ENCODE measurements around the gene KRT25.

Gene KRT25

DNA sequence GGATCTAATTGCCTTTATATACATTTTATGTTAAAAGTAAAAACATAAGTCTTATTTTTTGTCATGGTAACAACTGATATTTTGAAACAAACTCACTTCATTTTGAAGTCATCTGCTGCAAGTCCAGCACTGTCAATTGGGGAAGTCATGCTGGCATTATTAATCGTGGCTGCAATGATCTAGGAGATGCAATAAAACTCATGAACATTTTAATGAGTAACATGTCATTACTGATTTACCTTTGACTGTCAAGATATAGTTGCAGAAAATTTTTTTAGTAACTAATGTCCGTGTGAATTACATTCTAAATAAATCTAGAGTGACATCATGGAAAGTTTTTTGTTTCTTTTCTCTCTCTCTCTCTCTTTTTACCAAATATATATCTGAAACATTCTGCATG lies 34.2 kb downstream of the KRT25 start:
- ChIA-PET CTCF (no interaction called here), POLR2A (no interaction called here)
- H3K27ac ChIP-seq (ENCODE audit: insufficient read depth in 1 of 2, low read depth in 1 of 2, low read length in 2 of 2, poor library complexity in 1 of 2, severe bottlenecking in 2 of 2) = no peak overlapping the region
- no peaks in the 10 kb centered on the region for H3K36me3 ChIP-seq (ENCODE audit: control insufficient read depth in 4 of 4, insufficient read depth in 4 of 4, low read length in 3 of 4)
- peak in 1 of 3 donors; percentile 14 for DNase-seq
- no peak overlapping the region for H3K4me3 ChIP-seq (ENCODE audit: control insufficient read depth in 1 of 7, extremely low read depth in 1 of 7, insufficient read depth in 4 of 7, low read depth in 2 of 7, low read length in 6 of 7)
- H3K27me3 ChIP-seq (replicated peaks in 2 of 5; ENCODE audit: control insufficient read depth in 4 of 5, insufficient read depth in 5 of 5, low read length in 4 of 5) = peaks cover 4 to 45% (median 13%) of the 10 kb centered on the region in 5 experiments
- no CpG with 5 or more reads among the region's 2 CpGs for WGBS (ENCODE audit: insufficient coverage)
- H3K4me1 ChIP-seq (ENCODE audit: control extremely low read depth in 1 of 4, control insufficient read depth in 4 of 4, insufficient read depth in 4 of 4, low read length in 3 of 4) = no peaks in the 10 kb centered on the region
- H3K9me3 ChIP-seq (ENCODE audit: control extremely low read depth in 1 of 5, control insufficient read depth in 4 of 5, insufficient read depth in 2 of 5, low read depth in 1 of 5, low read length in 4 of 5) = peaks cover 0 to 4% (median 0%) of the 10 kb centered on the region in 5 experiments

DNA sequence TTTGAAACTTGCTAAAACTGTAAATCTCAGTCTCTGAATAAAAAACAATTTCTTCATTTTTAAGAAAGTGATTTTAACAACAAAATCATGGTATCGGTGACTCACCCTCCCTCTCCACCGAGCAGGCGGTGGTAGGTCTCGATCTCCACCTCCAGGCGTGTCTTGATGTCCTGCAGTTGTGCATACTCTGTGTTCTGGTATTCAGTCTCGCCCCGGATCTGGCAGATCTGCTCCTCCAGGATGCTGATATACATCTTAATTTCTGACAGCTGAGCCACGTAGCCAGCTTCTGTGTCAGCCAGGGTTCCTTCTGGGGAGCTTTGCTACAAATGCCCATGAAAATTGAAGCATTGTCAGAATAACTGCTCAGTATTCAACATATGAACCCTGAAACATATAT lies 36.2 kb downstream of the KRT25 start:
- H3K27me3 ChIP-seq (replicated peaks in 2 of 5; ENCODE audit: control insufficient read depth in 4 of 5, insufficient read depth in 5 of 5, low read length in 4 of 5) = peaks cover 6 to 44% (median 12%) of the 10 kb centered on the region in 5 experiments
- H3K27ac ChIP-seq (ENCODE audit: insufficient read depth in 1 of 2, low read depth in 1 of 2, low read length in 2 of 2, poor library complexity in 1 of 2, severe bottlenecking in 2 of 2) = no peak overlapping the region
- no peaks in the 10 kb centered on the region for H3K4me1 ChIP-seq (ENCODE audit: control extremely low read depth in 1 of 4, control insufficient read depth in 4 of 4, insufficient read depth in 4 of 4, low read length in 3 of 4)
- ChIA-PET CTCF (no interaction called here), POLR2A (no interaction called here)
- 75% methylated on average over 8 of the region's 8 CpGs for whole genome bisulfite sequencing (ENCODE audit: insufficient coverage)
- DNase-seq = no peak
- no peaks in the 10 kb centered on the region for H3K36me3 ChIP-seq (ENCODE audit: control insufficient read depth in 4 of 4, insufficient read depth in 4 of 4, low read length in 3 of 4)
- peaks cover 0 to 4% (median 0%) of the 10 kb centered on the region in 5 experiments for H3K9me3 ChIP-seq (ENCODE audit: control extremely low read depth in 1 of 5, control insufficient read depth in 4 of 5, insufficient read depth in 2 of 5, low read depth in 1 of 5, low read length in 4 of 5)
- H3K4me3 ChIP-seq (ENCODE audit: control insufficient read depth in 1 of 7, extremely low read depth in 1 of 7, insufficient read depth in 4 of 7, low read depth in 2 of 7, low read length in 6 of 7) = no peak overlapping the region

DNA sequence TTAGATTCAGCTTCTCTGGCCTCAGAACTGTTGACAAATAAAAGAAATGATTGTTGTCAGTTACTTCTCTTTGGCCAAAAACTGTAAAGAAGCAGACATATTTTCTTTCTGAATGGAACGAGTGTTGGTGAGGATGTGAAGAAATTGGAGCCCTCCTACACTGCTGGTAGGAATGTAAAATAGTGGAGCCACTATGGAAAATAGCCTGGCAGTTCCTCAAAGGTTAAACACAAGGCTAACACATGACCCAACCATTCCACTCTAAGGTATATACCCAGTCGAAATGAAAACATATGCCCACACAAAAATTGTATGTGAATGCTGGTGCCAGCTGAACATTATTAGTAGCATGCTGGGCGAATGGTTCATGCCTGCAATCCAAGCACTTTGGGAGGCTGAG lies 37.4 kb downstream of the KRT25 start:
- POLR2A ChIA-PET = no interaction called here
- CTCF ChIA-PET = no interaction called here
- peaks cover 0 to 4% (median 0%) of the 10 kb centered on the region in 5 experiments for H3K9me3 ChIP-seq (ENCODE audit: control extremely low read depth in 1 of 5, control insufficient read depth in 4 of 5, insufficient read depth in 2 of 5, low read depth in 1 of 5, low read length in 4 of 5)
- no peak overlapping the region for H3K4me3 ChIP-seq (ENCODE audit: control insufficient read depth in 1 of 7, extremely low read depth in 1 of 7, insufficient read depth in 4 of 7, low read depth in 2 of 7, low read length in 6 of 7)
- peaks cover 6 to 33% (median 10%) of the 10 kb centered on the region in 5 experiments for H3K27me3 ChIP-seq (replicated peaks in 2 of 5; ENCODE audit: control insufficient read depth in 4 of 5, insufficient read depth in 5 of 5, low read length in 4 of 5)
- H3K4me1 ChIP-seq (ENCODE audit: control extremely low read depth in 1 of 4, control insufficient read depth in 4 of 4, insufficient read depth in 4 of 4, low read length in 3 of 4) = no peaks in the 10 kb centered on the region
- no peak for DNase-seq
- H3K27ac ChIP-seq (ENCODE audit: insufficient read depth in 1 of 2, low read depth in 1 of 2, low read length in 2 of 2, poor library complexity in 1 of 2, severe bottlenecking in 2 of 2) = no peak overlapping the region
- WGBS (ENCODE audit: insufficient coverage) = 92% methylated on average over 2 of the region's 3 CpGs
- H3K36me3 ChIP-seq (ENCODE audit: control insufficient read depth in 4 of 4, insufficient read depth in 4 of 4, low read length in 3 of 4) = no peaks in the 10 kb centered on the region

DNA sequence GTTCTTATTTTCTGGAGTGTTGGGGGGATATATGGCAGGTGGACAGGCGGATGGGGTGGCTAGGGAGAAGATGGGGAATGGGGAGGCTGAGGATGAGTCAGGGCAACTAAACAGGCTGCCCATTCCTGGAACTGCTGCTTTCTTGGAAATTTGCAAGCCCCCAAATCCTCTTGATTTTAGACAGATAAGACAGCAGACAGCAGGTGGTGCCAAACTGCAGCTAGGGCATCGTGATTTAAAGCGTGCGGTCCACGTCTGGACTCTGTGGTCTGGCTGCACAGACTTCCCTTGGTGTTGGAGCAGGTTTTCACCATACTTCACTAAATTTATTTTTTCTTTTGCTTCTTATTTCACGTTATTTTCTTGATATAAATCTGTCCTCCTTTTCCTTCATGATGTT lies 40.7 kb downstream of the KRT25 start:
- ChIA-PET POLR2A (no interaction called here), CTCF (no interaction called here)
- Histone ChIP-seq H3K27me3 (replicated peaks in 2 of 5; ENCODE audit: control insufficient read depth in 4 of 5, insufficient read depth in 5 of 5, low read length in 4 of 5) (peaks cover 3 to 36% (median 6%) of the 10 kb centered on the region in 5 experiments), H3K27ac (ENCODE audit: insufficient read depth in 1 of 2, low read depth in 1 of 2, low read length in 2 of 2, poor library complexity in 1 of 2, severe bottlenecking in 2 of 2) (no peak overlapping the region), H3K36me3 (ENCODE audit: control insufficient read depth in 4 of 4, insufficient read depth in 4 of 4, low read length in 3 of 4) (no peaks in the 10 kb centered on the region), H3K4me1 (ENCODE audit: control extremely low read depth in 1 of 4, control insufficient read depth in 4 of 4, insufficient read depth in 4 of 4, low read length in 3 of 4) (no peaks in the 10 kb centered on the region), H3K9me3 (ENCODE audit: control extremely low read depth in 1 of 5, control insufficient read depth in 4 of 5, insufficient read depth in 2 of 5, low read depth in 1 of 5, low read length in 4 of 5) (peaks cover 0 to 4% (median 0%) of the 10 kb centered on the region in 5 experiments), H3K4me3 (ENCODE audit: control insufficient read depth in 1 of 7, extremely low read depth in 1 of 7, insufficient read depth in 4 of 7, low read depth in 2 of 7, low read length in 6 of 7) (no peak overlapping the region)
- DNase-seq = no peak
- WGBS (ENCODE audit: insufficient coverage) = 78% methylated on average over 4 of the region's 6 CpGs

DNA sequence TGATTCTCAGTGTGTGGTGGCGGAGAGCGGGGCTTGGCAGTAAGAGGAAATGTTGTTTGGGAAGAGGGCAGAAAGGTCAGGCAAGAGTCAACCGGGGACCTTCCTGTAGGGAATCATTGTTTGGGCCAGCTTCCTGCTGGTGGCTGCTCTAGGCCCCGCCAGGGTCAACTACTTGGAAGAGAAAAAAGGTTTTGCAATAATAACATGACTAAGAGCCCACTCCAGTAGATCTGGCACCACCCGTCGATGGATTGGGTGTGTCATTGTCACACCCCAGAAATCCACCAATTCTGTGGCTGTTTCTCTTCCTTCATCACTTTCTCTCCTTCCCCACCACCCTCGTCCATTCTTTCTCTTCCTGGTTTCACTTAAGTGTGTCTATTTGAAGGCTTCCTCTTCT lies 47.4 kb downstream of the KRT25 start:
- H3K9me3 ChIP-seq (ENCODE audit: control extremely low read depth in 1 of 5, control insufficient read depth in 4 of 5, insufficient read depth in 2 of 5, low read depth in 1 of 5, low read length in 4 of 5) = no peaks in the 10 kb centered on the region
- WGBS (ENCODE audit: insufficient coverage) = 80% methylated on average over 6 of the region's 7 CpGs
- H3K4me1 ChIP-seq (ENCODE audit: control extremely low read depth in 1 of 4, control insufficient read depth in 4 of 4, insufficient read depth in 4 of 4, low read length in 3 of 4) = no peaks in the 10 kb centered on the region
- H3K36me3 ChIP-seq (ENCODE audit: control insufficient read depth in 4 of 4, insufficient read depth in 4 of 4, low read length in 3 of 4) = no peaks in the 10 kb centered on the region
- ChIA-PET CTCF (no interaction called here), POLR2A (no interaction called here)
- H3K27me3 ChIP-seq (replicated peaks in 2 of 5; ENCODE audit: control insufficient read depth in 4 of 5, insufficient read depth in 5 of 5, low read length in 4 of 5) = peaks cover 5 to 43% (median 8%) of the 10 kb centered on the region in 5 experiments
- no peak for DNase-seq
- no peak overlapping the region for H3K4me3 ChIP-seq (ENCODE audit: control insufficient read depth in 1 of 7, extremely low read depth in 1 of 7, insufficient read depth in 4 of 7, low read depth in 2 of 7, low read length in 6 of 7)
- no peak overlapping the region for H3K27ac ChIP-seq (ENCODE audit: insufficient read depth in 1 of 2, low read depth in 1 of 2, low read length in 2 of 2, poor library complexity in 1 of 2, severe bottlenecking in 2 of 2)

DNA sequence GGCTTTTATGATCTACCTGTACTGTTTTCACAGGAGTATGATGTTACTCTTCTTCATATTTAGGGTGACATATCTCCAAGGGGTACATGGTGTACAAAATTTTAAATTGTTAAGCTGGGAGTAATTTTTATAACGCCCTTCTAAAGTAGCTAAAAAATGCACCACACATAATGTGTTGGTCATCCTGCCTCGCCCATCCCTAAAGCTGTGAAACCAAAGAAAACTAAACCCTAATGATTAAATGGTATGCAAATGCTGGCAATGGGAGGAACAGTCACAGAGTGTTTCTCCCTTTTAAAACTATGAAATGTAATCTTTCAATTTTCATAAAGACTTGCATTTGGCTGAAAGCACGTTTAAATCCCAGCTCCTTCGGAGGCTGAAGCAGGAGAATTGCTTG lies 49.5 kb downstream of the KRT25 start:
- Histone ChIP-seq H3K27ac (ENCODE audit: insufficient read depth in 1 of 2, low read depth in 1 of 2, low read length in 2 of 2, poor library complexity in 1 of 2, severe bottlenecking in 2 of 2) (no peak overlapping the region), H3K4me3 (ENCODE audit: control insufficient read depth in 1 of 7, extremely low read depth in 1 of 7, insufficient read depth in 4 of 7, low read depth in 2 of 7, low read length in 6 of 7) (no peak overlapping the region), H3K27me3 (replicated peaks in 2 of 5; ENCODE audit: control insufficient read depth in 4 of 5, insufficient read depth in 5 of 5, low read length in 4 of 5) (peaks cover 5 to 49% (median 14%) of the 10 kb centered on the region in 5 experiments), H3K9me3 (ENCODE audit: control extremely low read depth in 1 of 5, control insufficient read depth in 4 of 5, insufficient read depth in 2 of 5, low read depth in 1 of 5, low read length in 4 of 5) (no peaks in the 10 kb centered on the region), H3K36me3 (ENCODE audit: control insufficient read depth in 4 of 4, insufficient read depth in 4 of 4, low read length in 3 of 4) (no peaks in the 10 kb centered on the region), H3K4me1 (ENCODE audit: control extremely low read depth in 1 of 4, control insufficient read depth in 4 of 4, insufficient read depth in 4 of 4, low read length in 3 of 4) (no peaks in the 10 kb centered on the region)
- no peak for DNase-seq
- POLR2A ChIA-PET = interaction anchor here (0.7 to 1.4 kb wide), 2 partner anchors 10 to 44 kb away, joined by 3 read pairs; no protein-coding TSS in a partner anchor
- 64% methylated on average over 3 of the region's 4 CpGs for WGBS (ENCODE audit: insufficient coverage)
- CTCF ChIA-PET = no interaction called here

DNA sequence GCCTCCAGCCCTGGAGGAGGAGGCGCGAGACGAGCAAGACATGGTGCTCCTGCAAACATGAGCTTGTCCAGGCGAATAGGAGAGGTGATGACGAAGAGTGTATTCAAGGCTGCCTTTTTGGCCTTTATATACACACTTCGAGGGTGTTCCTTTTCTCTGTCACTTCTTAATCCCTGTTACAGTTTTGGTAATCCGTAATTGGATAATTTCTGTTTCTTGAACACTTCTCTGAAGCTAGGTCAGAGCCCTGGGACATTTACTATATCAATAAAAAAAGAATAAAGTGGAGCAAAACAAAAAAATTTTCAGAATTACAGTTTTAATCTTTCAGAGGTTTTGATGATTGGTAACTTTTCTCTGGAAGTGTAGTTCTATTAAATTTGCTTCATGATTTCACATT lies 51.5 kb downstream of the KRT25 start, which contains the start of gene KRT24:
TSS of gene KRT24 (minus strand) at position 101 of the 400 bp plus-strand sequence. CDS start at position 42, 59 bp downstream.
- ChIA-PET POLR2A (no interaction called here), CTCF (no interaction called here)
- WGBS (ENCODE audit: insufficient coverage) = 100% methylated on average over 2 of the region's 7 CpGs
- Histone ChIP-seq H3K27ac (ENCODE audit: insufficient read depth in 1 of 2, low read depth in 1 of 2, low read length in 2 of 2, poor library complexity in 1 of 2, severe bottlenecking in 2 of 2) (no peak within 1 kb of the TSS), H3K27me3 (replicated peaks in 2 of 5; ENCODE audit: control insufficient read depth in 4 of 5, insufficient read depth in 5 of 5, low read length in 4 of 5) (peaks cover 8 to 59% (median 23%) of the 10 kb centered on the region in 5 experiments), H3K4me1 (ENCODE audit: control extremely low read depth in 1 of 4, control insufficient read depth in 4 of 4, insufficient read depth in 4 of 4, low read length in 3 of 4) (no peaks in the 10 kb centered on the region), H3K9me3 (ENCODE audit: control extremely low read depth in 1 of 5, control insufficient read depth in 4 of 5, insufficient read depth in 2 of 5, low read depth in 1 of 5, low read length in 4 of 5) (no peaks in the 10 kb centered on the region), H3K36me3 (ENCODE audit: control insufficient read depth in 4 of 4, insufficient read depth in 4 of 4, low read length in 3 of 4) (no peaks in the 10 kb centered on the region), H3K4me3 (ENCODE audit: control insufficient read depth in 1 of 7, extremely low read depth in 1 of 7, insufficient read depth in 4 of 7, low read depth in 2 of 7, low read length in 6 of 7) (no peak within 1 kb of the TSS)
- no peak for DNase-seq

Measured in common myeloid progenitor, CD34-positive (primary cell).